Caco-2 (cell line): ENCODE results near the gene TP53BP1. TPM values are rescaled to one million over a fixed set of nuclear protein-coding genes. Genes with fewer than 3 reads are reported as not detected.

Experiments used
- BruUV-seq: library from RNA; stranded (reverse); fragments of 400-500 nt; replicated peaks from 2 replicates; lab custom pipeline; 2021; lab: Mats Ljungman, UMichigan
- CTCF ChIA-PET: fragments of 300-600 bp; sonication (Branson Sonifier 250); formaldehyde crosslinking; loops from one replicate; lab custom pipeline; 2022; ENCODE audit warnings: antibody characterized with exemption; lab: Charles Lee
- POLR2A ChIA-PET: fragments of 300-600 bp; sonication (Branson Sonifier 250); formaldehyde crosslinking; loops from one replicate; lab custom pipeline; 2022; ENCODE audit warnings: antibody characterized with exemption; lab: Charles Lee
- DNase-seq, 2 experiments: peaks; one replicate each; pipeline versions ENCODE4 v3.0.0 to v3.0.0-alpha.2; 2020 to 2022
- H3K27me3 ChIP-seq: replicated peaks from 2 replicates; pipeline ENCODE4 v1.6.0; 2011; ENCODE audit warnings: low read length; ENCODE audit not compliant: control insufficient read depth, insufficient read depth
- H3K36me3 ChIP-seq: 2 replicates; pipeline ENCODE4 v1.5.1; 2011; ENCODE audit warnings: low read length; ENCODE audit not compliant: control insufficient read depth, insufficient read depth
- H3K4me1 ChIP-seq: fragments of 250-450 bp; sonication (Bioruptor Pico); 2 replicates; pipeline ENCODE4 v1.5.1; 2020; ENCODE audit warnings: mild to moderate bottlenecking
- H3K4me3 ChIP-seq: 2 replicates; pipeline ENCODE4 v1.5.1; 2011; ENCODE audit warnings: low read depth, mild to moderate bottlenecking, control low read depth, low read length
- H3K9me3 ChIP-seq: fragments of 250-450 bp; sonication (Bioruptor Pico); 2 replicates; pipeline ENCODE4 v1.5.1; 2020; ENCODE audit warnings: mild to moderate bottlenecking, moderate library complexity
- H3K27ac Mint-ChIP-seq: one replicate; pipeline ENCODE4 v1.8.0; 2022; ENCODE audit warnings: mixed read lengths; ENCODE audit not compliant: unreplicated experiment
- H3K27me3 Mint-ChIP-seq: one replicate; pipeline ENCODE4 v1.8.0; 2022; ENCODE audit warnings: mixed read lengths; ENCODE audit not compliant: insufficient read depth, unreplicated experiment
- H3K36me3 Mint-ChIP-seq: one replicate; pipeline ENCODE4 v1.8.0; 2022; ENCODE audit warnings: mild to moderate bottlenecking, mixed read lengths; ENCODE audit not compliant: insufficient read depth, unreplicated experiment
- H3K4me1 Mint-ChIP-seq: one replicate; pipeline ENCODE4 v1.8.0; 2022; ENCODE audit warnings: low read depth, mixed read lengths; ENCODE audit not compliant: unreplicated experiment
- H3K4me3 Mint-ChIP-seq: one replicate; pipeline ENCODE4 v1.8.0; 2022; ENCODE audit warnings: mild to moderate bottlenecking, moderate library complexity, mixed read lengths; ENCODE audit not compliant: unreplicated experiment
- H3K9me3 Mint-ChIP-seq: one replicate; pipeline ENCODE4 v1.8.0; 2022; ENCODE audit warnings: mixed read lengths; ENCODE audit not compliant: unreplicated experiment
- CTCF ChIP-seq, 2 experiments: fragments of 200-600 bp in 1 of 2; IDR thresholded peaks; 1 replicate in 1 of 2; 2 replicates in 1 of 2; pipeline versions ENCODE4 v1.5.1 to v1.8.0; 2011 to 2022; ENCODE audit warnings: antibody characterized with exemption in 1 of 2, control low read depth in 1 of 2, inconsistent platforms in 1 of 2, low read depth in 1 of 2, low read length in 1 of 2, mild to moderate bottlenecking in 1 of 2, moderate library complexity in 1 of 2; ENCODE audit not compliant: insufficient read depth in 1 of 2, severe bottlenecking in 1 of 2, unreplicated experiment in 1 of 2
- intact Hi-C: fragments of 100-400 bp; cut with micrococcal nuclease; formaldehyde crosslinking; loops from one replicate; pipeline ENCODE4 v1.10.0; 2022; ENCODE audit not compliant: unreplicated experiment
- total RNA-seq: library from RNA; stranded (reverse); gene quantifications from 2 replicates; pipeline ENCODE4 v1.2.3, GENCODE V29; 2022

Gene TP53BP1
- total RNA-seq, 1 experiment from 2014 or later = 39.8 TPM

DNA sequence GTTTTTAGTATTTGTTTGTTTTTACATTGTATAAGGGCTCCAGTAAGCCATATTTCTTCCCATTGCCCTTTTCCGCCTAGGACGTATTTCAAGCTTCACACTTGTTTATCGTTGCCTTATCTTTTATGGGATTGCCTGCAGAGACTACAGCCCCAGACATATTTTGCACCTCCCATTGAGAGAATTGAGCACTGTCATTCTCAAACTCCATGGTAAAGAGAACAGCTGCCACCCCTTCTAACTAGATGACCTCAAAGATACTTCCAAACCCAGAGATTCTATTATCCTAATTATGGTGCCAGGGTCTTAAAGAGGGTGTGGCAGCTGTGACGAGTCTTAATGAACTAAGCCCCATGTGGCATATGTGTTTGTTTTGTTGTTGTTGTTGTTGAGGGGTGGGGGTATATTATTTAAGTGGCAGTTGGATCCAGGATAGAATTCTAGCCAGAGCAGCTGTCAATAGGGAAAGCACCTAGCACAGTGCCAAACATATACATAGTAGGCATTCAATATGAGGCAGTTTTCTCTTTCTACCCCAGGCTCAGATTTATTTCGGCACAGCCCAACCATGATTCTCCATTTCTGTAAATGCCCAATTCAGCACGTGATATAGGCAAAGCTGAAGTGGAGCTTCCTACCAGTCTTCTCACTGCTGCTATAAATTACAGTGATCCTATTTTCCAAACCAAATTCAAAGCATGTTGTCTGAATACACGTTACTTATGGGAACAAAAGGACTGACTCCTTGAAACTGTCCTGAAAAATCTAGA lies 932 bp upstream of the TP53BP1 start:
- Mint-ChIP-seq H3K4me1 (peaks cover 14% of the 10 kb centered on the region), H3K27me3 (no peaks in the 10 kb centered on the region), H3K9me3 (no peaks in the 10 kb centered on the region), H3K36me3 (peaks cover 19% of the 10 kb centered on the region), H3K4me3 (peak overlapping the region; percentile 88), H3K27ac (peak overlapping the region; percentile 96)
- CTCF ChIA-PET = interaction anchor here (1.1 to 2.3 kb wide), 2 partner anchors 17 to 20 kb away, joined by 6 to 17 read pairs; no protein-coding TSS in a partner anchor
- Histone ChIP-seq H3K4me1 (no peaks in the 10 kb centered on the region), H3K36me3 (no peaks in the 10 kb centered on the region), H3K4me3 (peak overlapping the region; percentile 49), H3K9me3 (no peaks in the 10 kb centered on the region), H3K27me3 (no peaks in the 10 kb centered on the region)
- POLR2A ChIA-PET = interaction anchor here (0.6 to 1.7 kb wide), 3 partner anchors 16 to 256 kb away, joined by 3 to 14 read pairs (median 8); no protein-coding TSS in a partner anchor
- no peak for TF ChIP-seq CTCF (IDR thresholded peaks at IDR 0.05; ENCODE audit: insufficient read depth in 1 of 2, low read depth in 1 of 2, low read length in 1 of 2, severe bottlenecking in 1 of 2, unreplicated experiment in 1 of 2)
- BruUV-seq = no TSS peak
- DNase-seq = no peak
- intact Hi-C loops = loop anchor here (1.0 kb wide), 1 partner anchor 53 kb away; no protein-coding TSS in a partner anchor

- ChIA-PET POLR2A (interaction anchor here (1.7 kb wide), 1 partner anchor 20 kb away, joined by 14 read pairs; no protein-coding TSS in a partner anchor), CTCF (interaction anchor here (0.6 to 2.3 kb wide), 2 partner anchors 19 to 1597 kb away, joined by 3 to 17 read pairs; no protein-coding TSS in a partner anchor)
- H3K9me3 ChIP-seq = no peaks in the 10 kb centered on the region
- DNase-seq = no peak
- no peaks in the 10 kb centered on the region for H3K4me1 ChIP-seq
- Mint-ChIP-seq H3K4me3 (peak overlapping the region; percentile 88), H3K27me3 (no peaks in the 10 kb centered on the region), H3K4me1 (peaks cover 14% of the 10 kb centered on the region), H3K36me3 (peaks cover 27% of the 10 kb centered on the region), H3K27ac (peak overlapping the region; percentile 96), H3K9me3 (no peaks in the 10 kb centered on the region)
- intact Hi-C loops = no loop called here
- H3K4me3 ChIP-seq = peak overlapping the region; percentile 49
- no peak for TF ChIP-seq CTCF (IDR thresholded peaks at IDR 0.05; ENCODE audit: insufficient read depth in 1 of 2, low read depth in 1 of 2, low read length in 1 of 2, severe bottlenecking in 1 of 2, unreplicated experiment in 1 of 2)
- no peaks in the 10 kb centered on the region for H3K27me3 ChIP-seq
- H3K36me3 ChIP-seq = no peaks in the 10 kb centered on the region
- BruUV-seq = no TSS peak
Observed at GRCh38 chr15:43492266-43492665, 690 bp downstream of the TP53BP1 start.

GRCh38 chr15:43489191-43489590 lies 3.8 kb downstream of the TP53BP1 start:
- Mint-ChIP-seq H3K36me3 (peaks cover 30% of the 10 kb centered on the region), H3K4me3 (no peak overlapping the region), H3K9me3 (no peaks in the 10 kb centered on the region), H3K27ac (no peak overlapping the region), H3K27me3 (no peaks in the 10 kb centered on the region), H3K4me1 (peaks cover 14% of the 10 kb centered on the region)
- ChIA-PET CTCF (no interaction called here), POLR2A (no interaction called here)
- no peaks in the 10 kb centered on the region for H3K27me3 ChIP-seq
- DNase-seq = no peak
- no peak overlapping the region for H3K4me3 ChIP-seq
- no peaks in the 10 kb centered on the region for H3K36me3 ChIP-seq
- intact Hi-C loops = no loop called here
- TF ChIP-seq CTCF (IDR thresholded peaks at IDR 0.05; ENCODE audit: insufficient read depth in 1 of 2, low read depth in 1 of 2, low read length in 1 of 2, severe bottlenecking in 1 of 2, unreplicated experiment in 1 of 2) = no peak
- no peaks in the 10 kb centered on the region for H3K4me1 ChIP-seq
- no TSS peak for BruUV-seq
- H3K9me3 ChIP-seq = no peaks in the 10 kb centered on the region
